Vagina (tissue), 2 donors: ENCODE data around the gene LDLRAD3. TPM values are rescaled to one million over a fixed set of nuclear protein-coding genes. Genes with fewer than 3 reads are reported as not detected.

Experiments
- DNase-seq, 2 donors: peaks; one replicate each; pipeline ENCODE4 v3.0.0-alpha.2; 2017; ENCODE audit errors: extremely low spot score in 2 of 2
- H3K27ac ChIP-seq: fragments of 200-600 bp; sonication (generic); one replicate; pipeline ENCODE4 v1.5.1; 2019
- H3K27me3 ChIP-seq: fragments of 200-600 bp; sonication (generic); one replicate; pipeline ENCODE4 v1.5.1; 2019
- H3K36me3 ChIP-seq, 2 donors: fragments of 200-600 bp; sonication (generic); one replicate each; pipeline ENCODE4 v1.5.1; 2017 to 2019
- H3K4me1 ChIP-seq: fragments of 200-600 bp; sonication (generic); one replicate; pipeline ENCODE4 v1.5.1; 2019
- H3K4me3 ChIP-seq, 2 donors: fragments of 200-600 bp; sonication (generic); 1 replicate in 1 of 2; 2 replicates in 1 of 2; pipeline ENCODE4 v1.5.1; 2016 to 2019
- H3K9me3 ChIP-seq: fragments of 200-600 bp; sonication (generic); one replicate; pipeline ENCODE4 v1.5.1; 2019
- CTCF ChIP-seq, 3 experiments: fragments of 450-650 bp in 2 of 3; fragments of 200-600 bp in 1 of 3; sonication (generic) in 1 of 3; IDR thresholded peaks; one replicate each; pipeline ENCODE4 v1.5.1; 2017 to 2019; ENCODE audit warnings: antibody characterized with exemption in 3 of 3, mild to moderate bottlenecking in 2 of 3, moderate library complexity in 2 of 3
- POLR2A ChIP-seq, 2 donors: fragments of 450-650 bp; IDR thresholded peaks; one replicate each; pipeline ENCODE4 v1.6.1; 2017; ENCODE audit warnings: antibody characterized with exemption in 2 of 2, mild to moderate bottlenecking in 2 of 2, moderate library complexity in 2 of 2
- POLR2AphosphoS5 ChIP-seq, 2 donors: sonication (generic); formaldehyde crosslinking; IDR thresholded peaks; one replicate each; pipeline ENCODE4 v1.9.0; 2017; ENCODE audit warnings: antibody characterized with exemption in 2 of 2, mild to moderate bottlenecking in 2 of 2, low read depth in 1 of 2; ENCODE audit not compliant: insufficient read depth in 1 of 2
- intact Hi-C: fragments of 100-400 bp; cut with DNase I; formaldehyde crosslinking; loops from one replicate; pipeline ENCODE4 v1.15.1; 2023
- total RNA-seq: library from RNA; depleted of rRNA; stranded (reverse); fragments of >200 nt; gene quantifications from one replicate; pipeline ENCODE4 v1.2.3, GENCODE V29; 2016

Gene LDLRAD3
- total RNA-seq, 1 donor from 2014 or later: 34.4 TPM

GRCh38 chr11:36212564-36213392, 268.9 kb downstream of the LDLRAD3 start:
- no peak for TF ChIP-seq POLR2A (IDR thresholded peaks at IDR 0.05)
- TF ChIP-seq CTCF (IDR thresholded peaks at IDR 0.05): no peak
- TF ChIP-seq POLR2AphosphoS5 (IDR thresholded peaks at IDR 0.05; ENCODE audit: insufficient read depth in 1 of 2, low read depth in 1 of 2): no peak
- H3K4me1 ChIP-seq: peaks cover 18% of the 10 kb centered on the region
- intact Hi-C loops: no loop called here
- H3K9me3 ChIP-seq: no peaks in the 10 kb centered on the region
- no peak overlapping the region for H3K27ac ChIP-seq
- H3K4me3 ChIP-seq: no peak overlapping the region
- H3K36me3 ChIP-seq: no peaks in the 10 kb centered on the region
- H3K27me3 ChIP-seq: no peaks in the 10 kb centered on the region
- no peak for DNase-seq

GRCh38 chr11:36213393-36213840, 269.6 kb downstream of the LDLRAD3 start:
- TF ChIP-seq CTCF (IDR thresholded peaks at IDR 0.05) (no peak), POLR2A (IDR thresholded peaks at IDR 0.05) (no peak), POLR2AphosphoS5 (IDR thresholded peaks at IDR 0.05; ENCODE audit: insufficient read depth in 1 of 2, low read depth in 1 of 2) (no peak)
- Histone ChIP-seq H3K27ac (no peak overlapping the region), H3K9me3 (no peaks in the 10 kb centered on the region), H3K4me1 (peaks cover 18% of the 10 kb centered on the region), H3K27me3 (no peaks in the 10 kb centered on the region), H3K4me3 (no peak overlapping the region), H3K36me3 (no peaks in the 10 kb centered on the region)
- intact Hi-C loops: no loop called here
- no peak for DNase-seq

GRCh38 chr11:36214480-36214879, 270.6 kb downstream of the LDLRAD3 start:
- intact Hi-C loops: no loop called here
- Histone ChIP-seq H3K4me1 (peaks cover 18% of the 10 kb centered on the region), H3K27ac (no peak overlapping the region), H3K36me3 (no peaks in the 10 kb centered on the region), H3K9me3 (no peaks in the 10 kb centered on the region), H3K27me3 (no peaks in the 10 kb centered on the region), H3K4me3 (no peak overlapping the region)
- TF ChIP-seq CTCF (IDR thresholded peaks at IDR 0.05) (no peak), POLR2AphosphoS5 (IDR thresholded peaks at IDR 0.05; ENCODE audit: insufficient read depth in 1 of 2, low read depth in 1 of 2) (no peak), POLR2A (IDR thresholded peaks at IDR 0.05) (no peak)
- DNase-seq: no peak

GRCh38 chr11:36214976-36215692, 271.3 kb downstream of the LDLRAD3 start:
- intact Hi-C loops: no loop called here
- TF ChIP-seq POLR2AphosphoS5 (IDR thresholded peaks at IDR 0.05; ENCODE audit: insufficient read depth in 1 of 2, low read depth in 1 of 2) (no peak), CTCF (IDR thresholded peaks at IDR 0.05) (no peak)
- no peak for DNase-seq
- peaks cover 6% of the 10 kb centered on the region for H3K9me3 ChIP-seq
- no peak overlapping the region for H3K4me3 ChIP-seq
- no peaks in the 10 kb centered on the region for H3K27me3 ChIP-seq
- no peak overlapping the region for H3K27ac ChIP-seq
- H3K4me1 ChIP-seq: peaks cover 18% of the 10 kb centered on the region
- H3K36me3 ChIP-seq: no peaks in the 10 kb centered on the region

- Histone ChIP-seq H3K27ac (no peak overlapping the region), H3K9me3 (peaks cover 9% of the 10 kb centered on the region), H3K4me3 (no peak overlapping the region), H3K27me3 (no peaks in the 10 kb centered on the region), H3K36me3 (no peaks in the 10 kb centered on the region), H3K4me1 (peaks cover 18% of the 10 kb centered on the region)
- intact Hi-C loops: no loop called here
- no peak for DNase-seq
- no peak for TF ChIP-seq CTCF (IDR thresholded peaks at IDR 0.05)
- TF ChIP-seq POLR2A (IDR thresholded peaks at IDR 0.05): no peak
- no peak for TF ChIP-seq POLR2AphosphoS5 (IDR thresholded peaks at IDR 0.05; ENCODE audit: insufficient read depth in 1 of 2, low read depth in 1 of 2)
Measured at GRCh38 chr11:36215693-36216060, 271.8 kb downstream of the LDLRAD3 start.
